ENCODE measurements around the gene FILIP1L.

Gene FILIP1L

GRCh38 chr3:100104817-100105413, 9.4 kb downstream of the FILIP1L start:
- no peak overlapping the region for H3K4me3 ChIP-seq (ENCODE audit: low read depth, low read length)
- in situ Hi-C loops (cut with HindIII; ENCODE audit: low sequenced_read_pairs), result no loop called here
- no peak for TF ChIP-seq CTCF (IDR thresholded peaks at IDR 0.05; ENCODE audit: low read depth, low read length)
- peak; percentile 26 for DNase-seq (ENCODE audit: low read depth, low spot score)

DNA sequence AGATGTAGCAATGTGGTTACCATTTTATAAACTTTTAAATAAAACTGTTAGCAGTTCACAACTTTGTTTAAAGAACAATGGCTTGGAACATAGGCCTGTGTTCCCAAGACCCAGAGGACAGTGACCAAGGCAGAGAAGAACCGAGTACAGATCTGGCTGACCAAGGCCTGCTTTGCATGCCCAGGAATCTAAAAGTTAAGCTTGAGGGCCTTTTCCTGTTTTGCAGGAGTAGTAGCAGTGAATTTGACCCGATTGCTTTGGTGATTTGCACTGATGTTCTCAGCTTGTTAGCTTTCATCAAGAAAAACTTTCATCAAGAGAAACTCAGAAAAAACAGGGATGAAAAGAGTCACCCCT, 9.9 kb downstream of the FILIP1L start:
- TF ChIP-seq CTCF (IDR thresholded peaks at IDR 0.05; ENCODE audit: low read depth, low read length), result no peak
- no peak overlapping the region for H3K4me3 ChIP-seq (ENCODE audit: low read depth, low read length)
- DNase-seq (ENCODE audit: low read depth, low spot score), result no peak
- in situ Hi-C loops (cut with HindIII; ENCODE audit: low sequenced_read_pairs), result no loop called here

DNA sequence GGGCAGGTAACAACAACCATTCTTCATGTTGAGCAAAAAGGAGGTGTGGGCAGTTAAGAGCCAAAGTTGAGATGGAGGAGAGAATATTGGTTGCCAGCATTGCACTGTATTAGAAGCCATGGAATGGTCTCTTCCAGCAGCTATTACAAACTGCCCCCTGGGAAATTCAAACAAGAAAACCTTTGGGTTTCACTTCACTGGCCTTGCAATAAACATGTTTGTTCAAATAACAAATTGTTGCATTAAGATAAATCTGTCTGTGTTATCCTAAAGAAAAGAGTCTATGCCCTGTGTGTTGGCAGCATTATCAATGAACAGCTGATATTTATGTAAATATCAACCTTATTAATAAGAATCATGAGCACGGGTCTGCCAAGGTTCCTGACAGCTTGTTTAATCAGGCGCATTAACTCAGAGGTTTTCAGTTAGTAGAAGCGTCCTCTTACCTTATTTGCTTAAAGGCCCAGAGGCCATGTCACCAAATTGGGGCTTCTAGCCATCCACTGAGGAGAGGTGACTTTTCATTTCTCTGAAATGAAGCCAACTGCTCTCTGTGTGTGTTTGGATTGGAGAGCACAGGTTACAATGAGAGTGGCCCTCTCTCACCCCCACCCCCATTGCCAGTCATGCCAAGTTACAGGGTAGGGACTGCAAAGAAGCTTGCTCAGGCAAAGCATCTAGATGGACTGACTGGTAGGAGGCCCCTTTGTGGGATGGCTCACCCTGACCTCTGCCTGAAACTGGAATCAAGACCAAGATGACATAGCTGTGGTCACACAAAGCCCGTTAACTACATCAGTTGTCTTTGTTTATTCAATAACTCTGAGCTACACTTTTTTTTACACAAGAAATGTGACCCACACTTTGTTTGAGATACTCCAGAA, 10.5 kb downstream of the FILIP1L start:
- no peak for TF ChIP-seq CTCF (IDR thresholded peaks at IDR 0.05; ENCODE audit: low read depth, low read length)
- no peak overlapping the region for H3K4me3 ChIP-seq (ENCODE audit: low read depth, low read length)
- DNase-seq (ENCODE audit: low read depth, low spot score), result peak; percentile 83
- in situ Hi-C loops (cut with HindIII; ENCODE audit: low sequenced_read_pairs), result no loop called here

DNA sequence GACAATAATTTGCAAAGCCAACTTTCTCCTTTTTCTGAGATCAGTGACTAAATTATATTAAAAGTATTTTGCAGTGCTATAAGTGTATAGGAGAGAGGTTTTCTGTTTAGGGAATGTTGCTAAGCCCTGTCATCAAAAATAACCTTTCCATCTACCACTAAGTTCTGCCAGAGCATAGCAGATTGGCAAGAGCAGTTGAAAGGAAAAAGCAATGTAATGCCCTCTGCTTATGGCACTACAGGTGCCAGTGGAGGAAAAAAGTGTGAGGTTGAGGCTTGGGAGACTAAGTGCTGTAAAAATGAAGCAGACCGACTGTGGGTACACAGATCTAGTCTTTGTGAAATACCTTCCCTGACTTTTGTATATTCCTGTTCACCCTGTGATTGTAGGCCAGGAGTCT, 11.5 kb downstream of the FILIP1L start:
- in situ Hi-C loops (cut with HindIII; ENCODE audit: low sequenced_read_pairs), result no loop called here
- H3K4me3 ChIP-seq (ENCODE audit: low read depth, low read length), result no peak overlapping the region
- no peak for DNase-seq (ENCODE audit: low read depth, low spot score)
- no peak for TF ChIP-seq CTCF (IDR thresholded peaks at IDR 0.05; ENCODE audit: low read depth, low read length)

- in situ Hi-C loops (cut with HindIII; ENCODE audit: low sequenced_read_pairs), result no loop called here
- peak; percentile 63 for DNase-seq (ENCODE audit: low read depth, low spot score)
- H3K4me3 ChIP-seq (ENCODE audit: low read depth, low read length), result no peak overlapping the region
- no peak for TF ChIP-seq CTCF (IDR thresholded peaks at IDR 0.05; ENCODE audit: low read depth, low read length)
Measured at GRCh38 chr3:100100425-100100824, 13.9 kb downstream of the FILIP1L start.

DNA sequence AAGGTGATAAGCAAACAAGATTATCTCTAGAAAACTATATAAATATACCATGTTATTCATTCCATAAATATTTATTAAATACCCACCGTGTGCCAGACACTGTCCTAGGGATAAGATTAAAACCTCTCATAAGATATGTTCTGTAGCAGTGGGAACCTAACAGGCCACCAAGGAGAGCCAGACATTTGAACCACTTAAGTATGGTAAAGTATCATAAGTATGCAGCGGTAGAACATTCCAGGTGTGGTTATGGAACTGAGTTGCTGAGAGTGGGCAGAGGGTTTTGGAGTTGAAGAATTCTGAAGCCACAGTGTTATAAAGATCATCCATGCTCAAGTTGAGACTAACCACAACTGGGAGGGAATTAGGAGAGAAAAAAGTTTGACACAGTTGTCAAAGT, 14.7 kb downstream of the FILIP1L start:
- in situ Hi-C loops (cut with HindIII; ENCODE audit: low sequenced_read_pairs), result no loop called here

More for the DNA sequence above, 14.7 kb downstream of the FILIP1L start:
- TF ChIP-seq CTCF (IDR thresholded peaks at IDR 0.05; ENCODE audit: low read depth, low read length), result no peak
- H3K4me3 ChIP-seq (ENCODE audit: low read depth, low read length), result no peak overlapping the region
- peak; percentile 49 for DNase-seq (ENCODE audit: low read depth, low spot score)
